ENCODE measurements around the gene ARHGAP18. TPM values are rescaled to one million over a fixed set of nuclear protein-coding genes. Genes with fewer than 3 reads are reported as not detected.

ARHGAP18 gene
- total and polyA plus RNA-seq, 2 of the 13 experiments (the other 11 are each of a cell fraction or from before 2014, with no cell fraction given) = 58.2 to 115 TPM

DNA sequence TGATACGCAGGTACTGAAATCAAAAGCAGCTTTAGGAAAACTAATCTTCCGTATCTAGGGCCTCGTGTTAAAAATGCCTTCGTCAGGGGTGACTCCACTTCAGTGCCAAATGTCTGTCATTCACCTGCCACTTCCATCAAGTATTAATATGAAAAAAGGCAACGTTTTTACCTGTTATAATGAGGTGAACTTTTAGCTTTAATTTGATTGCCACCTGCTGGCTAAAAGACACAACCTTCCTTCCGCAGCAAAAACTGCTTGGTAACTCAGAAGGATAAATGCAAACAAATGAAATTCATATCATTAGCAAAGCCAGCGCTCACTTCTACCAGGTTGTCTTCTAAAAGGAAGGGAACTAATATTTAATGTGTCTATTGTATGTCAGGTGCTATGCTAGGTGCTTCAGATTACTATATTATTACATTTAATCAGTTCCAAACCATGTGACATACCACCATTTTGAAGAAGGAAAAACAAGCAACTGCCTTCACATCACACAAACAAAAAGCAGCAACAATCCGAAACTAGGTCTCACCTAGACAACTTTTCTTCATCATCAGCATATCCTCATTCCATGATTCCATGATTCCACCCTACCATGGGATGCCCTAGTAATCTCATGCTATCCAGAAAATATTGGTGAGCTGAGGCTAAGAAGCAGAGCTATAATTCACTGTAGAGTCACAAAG is 20.6 kb upstream of the ARHGAP18 start (continued):
- TF ChIP-seq, protein P1, sequence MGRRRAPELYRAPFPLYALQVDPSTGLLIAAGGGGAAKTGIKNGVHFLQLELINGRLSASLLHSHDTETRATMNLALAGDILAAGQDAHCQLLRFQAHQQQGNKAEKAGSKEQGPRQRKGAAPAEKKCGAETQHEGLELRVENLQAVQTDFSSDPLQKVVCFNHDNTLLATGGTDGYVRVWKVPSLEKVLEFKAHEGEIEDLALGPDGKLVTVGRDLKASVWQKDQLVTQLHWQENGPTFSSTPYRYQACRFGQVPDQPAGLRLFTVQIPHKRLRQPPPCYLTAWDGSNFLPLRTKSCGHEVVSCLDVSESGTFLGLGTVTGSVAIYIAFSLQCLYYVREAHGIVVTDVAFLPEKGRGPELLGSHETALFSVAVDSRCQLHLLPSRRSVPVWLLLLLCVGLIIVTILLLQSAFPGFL (CRISPR knock-in tag; IDR thresholded peaks at IDR 0.05) = 0 out of 2 replicates have a peak, but pooled peaks have one; percentile 41
- TF ChIP-seq RFX5 (IDR thresholded peaks at IDR 0.05; ENCODE audit: low read depth, low read length) (no peak), LCORL (IDR thresholded peaks at IDR 0.05) (no peak), LCORL (CRISPR knock-in tag; IDR thresholded peaks at IDR 0.05) (no peak), ZNF556 (CRISPR knock-in tag; IDR thresholded peaks at IDR 0.05; ENCODE audit: borderline replicate concordance) (no peak), ZNF670 (CRISPR knock-in tag; IDR thresholded peaks at IDR 0.05; ENCODE audit: borderline replicate concordance) (no peak), ZNF724P (CRISPR knock-in tag; IDR thresholded peaks at IDR 0.05; ENCODE audit: borderline replicate concordance) (no peak), MXD4 (CRISPR knock-in tag; IDR thresholded peaks at IDR 0.05) (no peak), MIXL1 (CRISPR knock-in tag; IDR thresholded peaks at IDR 0.05) (peak; percentile 90), GFI1 (CRISPR knock-in tag; IDR thresholded peaks at IDR 0.05; ENCODE audit: borderline replicate concordance) (0 out of 2 replicates have a peak, but pooled peaks have one; percentile 23), GLI4 (CRISPR knock-in tag; IDR thresholded peaks at IDR 0.05; ENCODE audit: borderline replicate concordance) (no peak), YEATS4 (CRISPR knock-in tag; IDR thresholded peaks at IDR 0.05; ENCODE audit: borderline replicate concordance) (no peak), ZNF143 (CRISPR knock-in tag; IDR thresholded peaks at IDR 0.05) (no peak), PPARG (CRISPR knock-in tag; conservative IDR thresholded peaks at IDR 0.05) (0 out of 2 replicates have a peak, but pooled peaks have one; percentile 16), PAF1 (CRISPR knock-in tag; IDR thresholded peaks at IDR 0.05) (no peak), PLSCR1 (CRISPR knock-in tag; IDR thresholded peaks at IDR 0.05; ENCODE audit: borderline replicate concordance) (no peak), RBAK (CRISPR knock-in tag; IDR thresholded peaks at IDR 0.05) (no peak), NR2F2 (IDR thresholded peaks at IDR 0.05; ENCODE audit: borderline replicate concordance, low read depth) (no peak), ZNF207 (IDR thresholded peaks at IDR 0.05; ENCODE audit: borderline replicate concordance) (no peak), TARDBP (CRISPR knock-in tag; IDR thresholded peaks at IDR 0.05) (0 out of 2 replicates have a peak, but pooled peaks have one; percentile 7), EHMT2 (IDR thresholded peaks at IDR 0.05; ENCODE audit: borderline replicate concordance, low read depth, low read length) (no peak), ZNF333 (CRISPR knock-in tag; IDR thresholded peaks at IDR 0.05; ENCODE audit: borderline replicate concordance) (no peak), ZNF616 (CRISPR knock-in tag; IDR thresholded peaks at IDR 0.05; ENCODE audit: low read depth) (no peak)
- TF ChIP-seq, protein P2, sequence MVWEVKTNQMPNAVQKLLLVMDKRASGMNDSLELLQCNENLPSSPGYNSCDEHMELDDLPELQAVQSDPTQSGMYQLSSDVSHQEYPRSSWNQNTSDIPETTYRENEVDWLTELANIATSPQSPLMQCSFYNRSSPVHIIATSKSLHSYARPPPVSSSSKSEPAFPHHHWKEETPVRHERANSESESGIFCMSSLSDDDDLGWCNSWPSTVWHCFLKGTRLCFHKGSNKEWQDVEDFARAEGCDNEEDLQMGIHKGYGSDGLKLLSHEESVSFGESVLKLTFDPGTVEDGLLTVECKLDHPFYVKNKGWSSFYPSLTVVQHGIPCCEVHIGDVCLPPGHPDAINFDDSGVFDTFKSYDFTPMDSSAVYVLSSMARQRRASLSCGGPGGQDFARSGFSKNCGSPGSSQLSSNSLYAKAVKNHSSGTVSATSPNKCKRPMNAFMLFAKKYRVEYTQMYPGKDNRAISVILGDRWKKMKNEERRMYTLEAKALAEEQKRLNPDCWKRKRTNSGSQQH (CRISPR knock-in tag; IDR thresholded peaks at IDR 0.05; ENCODE audit: low read depth) = no peak
- TF ChIP-seq, protein P3, sequence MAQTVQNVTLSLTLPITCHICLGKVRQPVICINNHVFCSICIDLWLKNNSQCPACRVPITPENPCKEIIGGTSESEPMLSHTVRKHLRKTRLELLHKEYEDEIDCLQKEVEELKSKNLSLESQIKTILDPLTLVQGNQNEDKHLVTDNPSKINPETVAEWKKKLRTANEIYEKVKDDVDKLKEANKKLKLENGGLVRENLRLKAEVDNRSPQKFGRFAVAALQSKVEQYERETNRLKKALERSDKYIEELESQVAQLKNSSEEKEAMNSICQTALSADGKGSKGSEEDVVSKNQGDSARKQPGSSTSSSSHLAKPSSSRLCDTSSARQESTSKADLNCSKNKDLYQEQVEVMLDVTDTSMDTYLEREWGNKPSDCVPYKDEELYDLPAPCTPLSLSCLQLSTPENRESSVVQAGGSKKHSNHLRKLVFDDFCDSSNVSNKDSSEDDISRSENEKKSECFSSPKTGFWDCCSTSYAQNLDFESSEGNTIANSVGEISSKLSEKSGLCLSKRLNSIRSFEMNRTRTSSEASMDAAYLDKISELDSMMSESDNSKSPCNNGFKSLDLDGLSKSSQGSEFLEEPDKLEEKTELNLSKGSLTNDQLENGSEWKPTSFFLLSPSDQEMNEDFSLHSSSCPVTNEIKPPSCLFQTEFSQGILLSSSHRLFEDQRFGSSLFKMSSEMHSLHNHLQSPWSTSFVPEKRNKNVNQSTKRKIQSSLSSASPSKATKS (CRISPR knock-in tag; IDR thresholded peaks at IDR 0.05) = no peak
